Measurements from ENCODE around the gene OGA. TPM values are rescaled to one million over a fixed set of nuclear protein-coding genes. Genes with fewer than 3 reads are reported as not detected.

Gene OGA
- total and polyA plus RNA-seq, 2 of the 8 experiments (the other 6 are each of a cell fraction or from before 2014, with no cell fraction given): 31.2 to 107 TPM

DNA sequence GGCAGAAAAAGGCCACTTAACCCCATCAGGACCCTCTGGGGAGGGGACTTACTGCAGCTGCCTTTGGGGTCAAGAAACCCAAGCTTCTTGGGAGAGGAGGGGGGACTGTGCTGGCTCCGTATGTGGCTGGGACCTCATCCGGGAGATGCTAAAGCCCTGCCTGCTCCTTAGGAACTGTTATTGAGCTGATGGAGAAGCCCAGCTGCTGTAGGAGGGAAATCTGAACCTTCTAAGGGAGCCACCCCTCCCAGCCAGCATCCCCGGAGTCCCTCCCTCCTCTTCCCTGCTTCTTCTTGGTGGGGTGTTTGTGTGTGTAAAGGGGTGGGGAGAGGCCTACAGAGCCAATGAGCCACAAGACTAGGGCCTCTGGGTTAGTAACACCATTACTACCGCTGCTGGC is 17.1 kb upstream of the OGA start (continued):
- TF ChIP-seq YY1 (IDR thresholded peaks at IDR 0.05; ENCODE audit: low read depth, low read length): no peak

Data from H1 (cell line).